ENCODE data around the gene KANK2.
"Not testable (repeated sequence)": the region's sequence is repeated elsewhere in the genome, so short reads cannot be mapped to it uniquely, and the experiment has no call there.

DNA sequence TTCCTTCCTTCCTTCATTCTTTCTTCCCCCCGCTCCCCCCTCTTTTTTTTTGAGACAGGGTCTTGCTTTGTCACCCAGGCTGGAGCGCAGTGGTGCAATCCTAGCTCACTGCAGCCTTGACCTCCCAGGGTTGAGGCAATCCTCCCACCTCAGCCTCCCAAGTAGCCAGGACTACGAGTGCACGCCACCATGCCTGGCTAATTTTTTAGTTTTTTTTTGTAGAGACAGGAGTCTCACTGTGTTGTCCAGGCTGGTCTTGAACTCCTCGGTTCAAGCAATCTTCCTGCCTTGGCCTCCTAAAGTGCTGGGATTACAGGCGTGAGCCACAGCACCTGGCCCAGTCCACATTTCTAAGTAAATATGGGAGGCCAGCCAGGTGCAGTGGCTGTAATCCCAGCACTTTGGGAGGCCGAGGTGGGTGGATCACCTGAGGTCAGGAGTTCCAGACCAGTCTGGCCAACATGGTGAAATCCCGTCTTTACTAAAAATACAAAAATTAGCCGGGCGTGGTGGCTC is 57.3 kb downstream of the KANK2 start:
- TF ChIP-seq POLR2A (IDR thresholded peaks at IDR 0.05), result not testable (repeated sequence)
- TF ChIP-seq, protein P1, sequence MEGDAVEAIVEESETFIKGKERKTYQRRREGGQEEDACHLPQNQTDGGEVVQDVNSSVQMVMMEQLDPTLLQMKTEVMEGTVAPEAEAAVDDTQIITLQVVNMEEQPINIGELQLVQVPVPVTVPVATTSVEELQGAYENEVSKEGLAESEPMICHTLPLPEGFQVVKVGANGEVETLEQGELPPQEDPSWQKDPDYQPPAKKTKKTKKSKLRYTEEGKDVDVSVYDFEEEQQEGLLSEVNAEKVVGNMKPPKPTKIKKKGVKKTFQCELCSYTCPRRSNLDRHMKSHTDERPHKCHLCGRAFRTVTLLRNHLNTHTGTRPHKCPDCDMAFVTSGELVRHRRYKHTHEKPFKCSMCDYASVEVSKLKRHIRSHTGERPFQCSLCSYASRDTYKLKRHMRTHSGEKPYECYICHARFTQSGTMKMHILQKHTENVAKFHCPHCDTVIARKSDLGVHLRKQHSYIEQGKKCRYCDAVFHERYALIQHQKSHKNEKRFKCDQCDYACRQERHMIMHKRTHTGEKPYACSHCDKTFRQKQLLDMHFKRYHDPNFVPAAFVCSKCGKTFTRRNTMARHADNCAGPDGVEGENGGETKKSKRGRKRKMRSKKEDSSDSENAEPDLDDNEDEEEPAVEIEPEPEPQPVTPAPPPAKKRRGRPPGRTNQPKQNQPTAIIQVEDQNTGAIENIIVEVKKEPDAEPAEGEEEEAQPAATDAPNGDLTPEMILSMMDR (IDR thresholded peaks at IDR 0.05), result not testable (repeated sequence)

All from upper lobe of left lung (tissue), 4 donors.